BE2C (cell line): Measurements from ENCODE around the gene ARMH1.

Experiments
- DNase-seq: peaks from one replicate; pipeline ENCODE4 v3.0.0-alpha.2; 2020
- H3K27me3 ChIP-seq: fragments of 250-450 bp; sonication (Bioruptor Pico); 2 replicates; pipeline ENCODE4 v1.5.1; 2020; ENCODE audit warnings: mild to moderate bottlenecking
- H3K36me3 ChIP-seq: fragments of 250-450 bp; sonication (Bioruptor Pico); 2 replicates; pipeline ENCODE4 v1.5.1; 2020; ENCODE audit warnings: mild to moderate bottlenecking
- H3K4me1 ChIP-seq: fragments of 250-450 bp; sonication (Bioruptor Pico); 2 replicates; pipeline ENCODE4 v1.5.1; 2020
- H3K4me3 ChIP-seq: 2 replicates; pipeline ENCODE4 v1.5.1; 2011; ENCODE audit warnings: low read depth, low read length
- H3K9me3 ChIP-seq: fragments of 250-450 bp; sonication (Bioruptor Pico); 2 replicates; pipeline ENCODE4 v1.5.1; 2020
- CTCF ChIP-seq: IDR thresholded peaks from 2 replicates; pipeline ENCODE4 v1.5.1; 2012; ENCODE audit warnings: mild to moderate bottlenecking, low read depth, low read length

The ARMH1 gene

GRCh38 chr1:44689447-44689765 is 14.9 kb downstream of the ARMH1 start:
- H3K4me1 ChIP-seq = no peaks in the 10 kb centered on the region
- no peak for DNase-seq
- no peak for TF ChIP-seq CTCF
- no peaks in the 10 kb centered on the region for H3K9me3 ChIP-seq
- H3K27me3 ChIP-seq = no peaks in the 10 kb centered on the region
- H3K4me3 ChIP-seq = no peak overlapping the region
- no peaks in the 10 kb centered on the region for H3K36me3 ChIP-seq

GRCh38 chr1:44693159-44693558 is 18.6 kb downstream of the ARMH1 start:
- H3K9me3 ChIP-seq = no peaks in the 10 kb centered on the region
- H3K27me3 ChIP-seq = no peaks in the 10 kb centered on the region
- H3K36me3 ChIP-seq = no peaks in the 10 kb centered on the region
- TF ChIP-seq CTCF = no peak
- H3K4me1 ChIP-seq = no peaks in the 10 kb centered on the region
- DNase-seq = no peak
- H3K4me3 ChIP-seq = no peak overlapping the region

GRCh38 chr1:44693900-44694299 is 19.4 kb downstream of the ARMH1 start:
- Histone ChIP-seq H3K27me3 (no peaks in the 10 kb centered on the region), H3K4me3 (no peak overlapping the region), H3K9me3 (no peaks in the 10 kb centered on the region), H3K4me1 (no peaks in the 10 kb centered on the region), H3K36me3 (no peaks in the 10 kb centered on the region)
- no peak for TF ChIP-seq CTCF
- DNase-seq = no peak

GRCh38 chr1:44694863-44695478 is 20.5 kb downstream of the ARMH1 start:
- no peak for TF ChIP-seq CTCF
- Histone ChIP-seq H3K4me3 (no peak overlapping the region), H3K27me3 (no peaks in the 10 kb centered on the region), H3K4me1 (no peaks in the 10 kb centered on the region), H3K9me3 (no peaks in the 10 kb centered on the region), H3K36me3 (no peaks in the 10 kb centered on the region)
- no peak for DNase-seq

GRCh38 chr1:44695671-44696070 is 21.2 kb downstream of the ARMH1 start:
- TF ChIP-seq CTCF = no peak
- Histone ChIP-seq H3K27me3 (no peaks in the 10 kb centered on the region), H3K36me3 (no peaks in the 10 kb centered on the region), H3K4me3 (no peak overlapping the region), H3K4me1 (no peaks in the 10 kb centered on the region), H3K9me3 (no peaks in the 10 kb centered on the region)
- DNase-seq = no peak

- Histone ChIP-seq H3K27me3 (no peaks in the 10 kb centered on the region), H3K4me3 (no peak overlapping the region), H3K4me1 (no peaks in the 10 kb centered on the region), H3K36me3 (no peaks in the 10 kb centered on the region), H3K9me3 (no peaks in the 10 kb centered on the region)
- DNase-seq = no peak
- no peak for TF ChIP-seq CTCF
These were observed 21.6 kb downstream of the ARMH1 start for GRCh38 chr1:44696101-44696500.
